HG02970 (cell line): ENCODE measurements around the gene TPBGL.
"Not testable (repeated sequence)": the region's sequence is repeated elsewhere in the genome, so short reads cannot be mapped to it uniquely, and the experiment has no call there.

Experiments
- ATAC-seq: cut with Tn5 transposase; IDR thresholded peaks from one replicate; pipeline ENCODE4 v1.9.1; 2021; ENCODE audit warnings: mild to moderate bottlenecking, moderate library complexity, moderate number of reproducible peaks; ENCODE audit not compliant: unreplicated experiment, low FRiP score

The TPBGL gene

GRCh38 chr11:75270896-75271418 is 30.4 kb downstream of the TPBGL start:
- ATAC-seq = no peak

- ATAC-seq = no peak
These were observed 31.2 kb downstream of the TPBGL start for GRCh38 chr11:75271730-75272129.

- ATAC-seq = no peak
These were observed 31.8 kb downstream of the TPBGL start for GRCh38 chr11:75272391-75272790.

GRCh38 chr11:75272821-75273301 is 32.3 kb downstream of the TPBGL start:
- ATAC-seq = no peak

GRCh38 chr11:75273411-75274391 is 33.1 kb downstream of the TPBGL start:
- ATAC-seq = no peak

- not testable (repeated sequence) for ATAC-seq
These were observed 34.1 kb downstream of the TPBGL start for GRCh38 chr11:75274716-75275115.

- no peak for ATAC-seq
These were observed 35.0 kb downstream of the TPBGL start for GRCh38 chr11:75275581-75275980.

- no peak for ATAC-seq
These were observed 35.6 kb downstream of the TPBGL start for GRCh38 chr11:75276186-75276585.

- no peak for ATAC-seq
These were observed 36.1 kb downstream of the TPBGL start for GRCh38 chr11:75276686-75277085.

- ATAC-seq = no peak
These were observed 36.7 kb downstream of the TPBGL start for GRCh38 chr11:75277211-75277805.

- no peak for ATAC-seq
These were observed 37.6 kb downstream of the TPBGL start for GRCh38 chr11:75277991-75278790.

- ATAC-seq = no peak
These were observed 38.7 kb downstream of the TPBGL start for GRCh38 chr11:75279273-75279672.

- ATAC-seq = no peak
These were observed 39.7 kb downstream of the TPBGL start for GRCh38 chr11:75280227-75280701.

GRCh38 chr11:75280770-75281468 is 40.3 kb downstream of the TPBGL start:
- ATAC-seq = no peak

- ATAC-seq = no peak
These were observed 41.0 kb downstream of the TPBGL start for GRCh38 chr11:75281469-75282095.

GRCh38 chr11:75283391-75283931 is 42.9 kb downstream of the TPBGL start:
- no peak for ATAC-seq

- no peak for ATAC-seq
These were observed 45.3 kb downstream of the TPBGL start for GRCh38 chr11:75285776-75286360.

- no peak for ATAC-seq
These were observed 46.4 kb downstream of the TPBGL start for GRCh38 chr11:75286826-75287465.
